Brain microvascular endothelial cell (primary cell): ENCODE measurements around the gene KAT2B.

Experiments used
- DNase-seq: peaks from one replicate; pipeline ENCODE4 v3.0.0-alpha.2; 2020
- H3K27ac ChIP-seq: fragments of 250-450 bp; sonication (Bioruptor Pico); 2 replicates; pipeline ENCODE4 v1.5.1; 2020; ENCODE audit warnings: mild to moderate bottlenecking, moderate library complexity
- H3K27me3 ChIP-seq: fragments of 250-450 bp; sonication (Bioruptor Pico); replicated peaks from 2 replicates; pipeline ENCODE4 v1.5.1; 2020; ENCODE audit warnings: mild to moderate bottlenecking
- H3K36me3 ChIP-seq: fragments of 250-450 bp; sonication (Bioruptor Pico); replicated peaks from 2 replicates; pipeline ENCODE4 v1.5.1; 2020; ENCODE audit warnings: mild to moderate bottlenecking
- H3K4me3 ChIP-seq: 2 replicates; pipeline ENCODE4 v1.5.1; 2011; ENCODE audit warnings: low read depth, mild to moderate bottlenecking, control low read depth, low read length, moderate library complexity
- in situ Hi-C: cut with HindIII; loops from 2 replicates; pipeline ENCODE4 v1.10.0; 2017; ENCODE audit warnings: low sequenced_read_pairs, low pct_ligation_motif_present
- TF ChIP-seq, protein P1 (sequence below): IDR thresholded peaks from 2 replicates; pipeline ENCODE4 v1.5.1; 2011; ENCODE audit warnings: low read depth, mild to moderate bottlenecking, moderate library complexity, low read length, control low read depth, inconsistent platforms; ENCODE audit errors: missing control alignments

KAT2B gene

DNA sequence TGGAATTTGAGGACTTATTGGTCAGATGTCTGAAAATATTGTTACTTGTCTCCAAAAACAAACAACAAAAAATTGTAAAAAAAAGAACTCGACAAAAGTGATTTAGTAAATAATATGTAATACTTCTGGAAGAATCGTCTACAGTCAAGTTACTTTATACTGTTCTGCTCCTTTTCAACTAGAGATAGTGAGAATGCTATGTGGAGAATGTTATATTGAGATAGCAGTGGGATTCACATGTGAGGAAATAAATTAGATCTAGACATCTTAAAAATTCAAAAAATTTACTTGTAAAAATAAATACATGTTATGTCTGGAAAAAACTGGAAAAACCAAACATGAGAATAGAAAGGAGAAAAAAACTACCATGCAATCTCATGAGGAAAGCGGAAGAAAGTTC is 80.8 kb downstream of the KAT2B start:
- no peak overlapping the region for H3K27ac ChIP-seq
- no peaks in the 10 kb centered on the region for H3K27me3 ChIP-seq
- in situ Hi-C loops = no loop called here
- no peak for DNase-seq
- no peaks in the 10 kb centered on the region for H3K36me3 ChIP-seq
- H3K4me3 ChIP-seq = no peak overlapping the region
- TF ChIP-seq, protein P1, sequence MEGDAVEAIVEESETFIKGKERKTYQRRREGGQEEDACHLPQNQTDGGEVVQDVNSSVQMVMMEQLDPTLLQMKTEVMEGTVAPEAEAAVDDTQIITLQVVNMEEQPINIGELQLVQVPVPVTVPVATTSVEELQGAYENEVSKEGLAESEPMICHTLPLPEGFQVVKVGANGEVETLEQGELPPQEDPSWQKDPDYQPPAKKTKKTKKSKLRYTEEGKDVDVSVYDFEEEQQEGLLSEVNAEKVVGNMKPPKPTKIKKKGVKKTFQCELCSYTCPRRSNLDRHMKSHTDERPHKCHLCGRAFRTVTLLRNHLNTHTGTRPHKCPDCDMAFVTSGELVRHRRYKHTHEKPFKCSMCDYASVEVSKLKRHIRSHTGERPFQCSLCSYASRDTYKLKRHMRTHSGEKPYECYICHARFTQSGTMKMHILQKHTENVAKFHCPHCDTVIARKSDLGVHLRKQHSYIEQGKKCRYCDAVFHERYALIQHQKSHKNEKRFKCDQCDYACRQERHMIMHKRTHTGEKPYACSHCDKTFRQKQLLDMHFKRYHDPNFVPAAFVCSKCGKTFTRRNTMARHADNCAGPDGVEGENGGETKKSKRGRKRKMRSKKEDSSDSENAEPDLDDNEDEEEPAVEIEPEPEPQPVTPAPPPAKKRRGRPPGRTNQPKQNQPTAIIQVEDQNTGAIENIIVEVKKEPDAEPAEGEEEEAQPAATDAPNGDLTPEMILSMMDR = no peak

DNA sequence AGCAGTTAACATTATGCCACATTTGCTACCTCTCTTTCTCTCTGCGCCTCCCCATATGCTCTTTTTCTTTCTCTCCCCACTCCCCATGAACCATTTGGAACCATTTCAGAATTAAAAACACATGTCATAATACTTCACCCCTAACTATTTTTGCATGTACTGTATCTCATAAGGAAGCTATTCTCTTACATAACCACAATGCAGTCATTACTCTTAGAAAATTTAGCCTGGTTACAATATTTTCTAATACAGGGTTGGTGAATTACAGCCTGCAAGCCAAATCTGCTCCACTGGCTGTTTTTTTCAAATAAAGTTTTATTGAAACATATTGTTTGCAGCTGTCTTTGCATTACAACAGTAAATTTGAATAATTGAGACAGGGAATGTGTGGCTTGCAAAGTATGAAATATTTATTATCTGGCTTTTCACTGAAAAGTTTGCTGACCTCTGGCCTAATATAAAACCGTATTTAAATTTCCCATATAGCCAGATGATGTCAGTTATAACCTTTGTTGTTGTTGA is 82.9 kb downstream of the KAT2B start:
- no peak overlapping the region for H3K27ac ChIP-seq
- H3K27me3 ChIP-seq = no peaks in the 10 kb centered on the region
- DNase-seq = no peak
- H3K36me3 ChIP-seq = no peaks in the 10 kb centered on the region
- no peak overlapping the region for H3K4me3 ChIP-seq
- TF ChIP-seq, protein P1 = no peak
- in situ Hi-C loops = no loop called here

DNA sequence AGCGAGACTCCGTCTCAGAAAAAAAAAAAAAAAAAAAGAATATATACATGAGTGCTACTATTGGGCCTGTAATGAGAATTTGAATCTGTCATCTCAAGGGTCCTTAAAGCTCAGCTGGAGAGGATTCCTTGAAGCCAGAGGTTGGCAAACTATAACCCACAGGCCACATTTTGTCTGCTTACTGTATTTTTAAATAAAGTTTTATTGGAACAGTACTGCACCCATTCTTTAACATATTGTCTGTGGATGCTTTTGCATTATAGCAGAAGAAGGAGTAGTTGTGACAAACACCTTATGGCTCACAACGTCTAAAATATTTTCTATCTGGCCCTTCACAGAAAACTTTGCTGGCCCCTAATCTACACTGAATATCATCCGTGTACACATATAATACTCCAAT is 85.0 kb downstream of the KAT2B start:
- TF ChIP-seq, protein P1 = no peak
- H3K4me3 ChIP-seq = no peak overlapping the region
- H3K27me3 ChIP-seq = no peaks in the 10 kb centered on the region
- no peaks in the 10 kb centered on the region for H3K36me3 ChIP-seq
- no peak for DNase-seq
- in situ Hi-C loops = no loop called here
- no peak overlapping the region for H3K27ac ChIP-seq

DNA sequence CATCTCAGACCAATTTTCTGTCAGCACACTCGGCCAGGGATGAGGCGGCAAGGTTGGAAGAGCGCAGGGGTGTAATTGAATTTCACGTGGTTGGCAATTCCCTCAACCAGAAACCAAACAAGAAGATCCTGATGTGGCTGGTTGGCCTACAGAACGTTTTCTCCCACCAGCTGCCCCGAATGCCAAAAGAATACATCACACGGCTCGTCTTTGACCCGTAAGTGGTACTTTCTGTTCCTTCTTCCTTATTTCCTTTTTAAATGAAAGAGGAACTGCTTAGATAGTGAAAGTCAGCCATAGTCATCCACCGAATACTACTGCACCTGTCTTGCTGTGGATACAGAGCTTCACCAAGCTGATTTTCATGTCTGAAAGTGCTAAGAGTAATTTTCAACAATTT is 85.7 kb downstream of the KAT2B start:
- in situ Hi-C loops = no loop called here
- Histone ChIP-seq H3K36me3 (no peaks in the 10 kb centered on the region), H3K27me3 (no peaks in the 10 kb centered on the region), H3K27ac (no peak overlapping the region), H3K4me3 (no peak overlapping the region)
- no peak for DNase-seq
- TF ChIP-seq, protein P1 = no peak

DNA sequence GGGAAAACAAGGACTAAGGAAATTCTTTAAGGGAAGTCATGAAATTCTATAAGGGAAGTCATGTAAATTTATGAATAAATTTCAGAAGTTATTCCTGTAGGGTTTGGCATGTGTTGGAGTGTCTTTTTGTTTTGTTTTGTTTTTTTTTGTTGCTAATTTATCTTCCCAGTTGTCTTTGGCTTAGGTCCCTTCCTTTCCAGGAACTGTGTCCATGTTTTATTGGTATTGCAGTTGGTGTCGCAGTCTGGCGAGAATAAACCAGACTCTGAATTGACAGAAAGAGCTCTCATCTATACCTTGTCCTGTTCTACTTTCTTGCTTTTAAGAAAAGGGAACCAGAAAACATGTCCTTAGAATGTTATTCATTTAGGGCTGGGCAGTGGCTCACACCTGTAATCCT is 88.1 kb downstream of the KAT2B start:
- DNase-seq = no peak
- Histone ChIP-seq H3K27ac (no peak overlapping the region), H3K36me3 (no peaks in the 10 kb centered on the region), H3K27me3 (no peaks in the 10 kb centered on the region), H3K4me3 (no peak overlapping the region)
- in situ Hi-C loops = no loop called here
- TF ChIP-seq, protein P1 = no peak

DNA sequence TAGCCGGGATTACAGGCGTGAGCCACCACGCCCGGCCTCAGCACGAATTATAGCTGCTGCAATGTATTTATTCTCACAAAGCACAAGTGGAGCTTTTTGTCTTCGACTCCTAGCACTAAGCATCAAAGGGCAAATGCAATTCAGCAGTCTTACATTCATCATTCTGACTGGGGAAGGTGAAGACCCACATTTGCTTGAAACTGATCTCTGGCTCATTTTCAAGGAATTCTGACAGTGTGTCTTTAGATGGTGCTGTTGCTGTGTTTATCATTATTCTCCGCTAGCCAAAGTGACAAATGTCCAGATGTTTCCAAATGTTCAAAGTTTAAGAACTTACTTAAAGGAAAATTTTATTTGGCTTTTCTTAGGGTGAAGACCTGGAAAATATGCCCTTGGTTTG is 89.9 kb downstream of the KAT2B start:
- Histone ChIP-seq H3K27ac (no peak overlapping the region), H3K36me3 (no peaks in the 10 kb centered on the region), H3K27me3 (no peaks in the 10 kb centered on the region), H3K4me3 (no peak overlapping the region)
- TF ChIP-seq, protein P1 = no peak
- DNase-seq = no peak
- in situ Hi-C loops = no loop called here
